GM21825 (cell line): ENCODE measurements around the gene ACADM.
A peak's percentile ranks its signal among the peaks of the same experiment; 100 is the strongest.
"Not testable (repeated sequence)": the region's sequence is repeated elsewhere in the genome, so short reads cannot be mapped to it uniquely, and the experiment has no call there.

Experiments used
- ATAC-seq: cut with Tn5 transposase; IDR thresholded peaks from one replicate; pipeline ENCODE4 v1.9.1; 2021; ENCODE audit warnings: mild to moderate bottlenecking, moderate library complexity; ENCODE audit not compliant: unreplicated experiment

ACADM gene

GRCh38 chr1:75724472-75725022 is at the start of gene ACADM:
ACADM (plus strand) TSS chr1:75724709; CDS start chr1:75724788, 79 bp downstream.
- peak; percentile 91 for ATAC-seq

- ATAC-seq: no peak
Observed at GRCh38 chr1:75677443-75677842, 47.1 kb upstream of the ACADM start.

- not testable (repeated sequence) for ATAC-seq
Observed at GRCh38 chr1:75677964-75678363, 46.5 kb upstream of the ACADM start.

- ATAC-seq: no peak
Observed at GRCh38 chr1:75690547-75690946, 34.0 kb upstream of the ACADM start.

GRCh38 chr1:75693551-75693950 is 31.0 kb upstream of the ACADM start:
- no peak for ATAC-seq

GRCh38 chr1:75696000-75696399 is 28.5 kb upstream of the ACADM start:
- ATAC-seq: no peak

- ATAC-seq: no peak
Observed at GRCh38 chr1:75707191-75707590, 17.3 kb upstream of the ACADM start.

- no peak for ATAC-seq
Observed at GRCh38 chr1:75708910-75709309, 15.6 kb upstream of the ACADM start.

- no peak for ATAC-seq
Observed at GRCh38 chr1:75710832-75711231, 13.7 kb upstream of the ACADM start.

GRCh38 chr1:75711846-75712245 is 12.7 kb upstream of the ACADM start:
- no peak for ATAC-seq

GRCh38 chr1:75712306-75712705 is 12.2 kb upstream of the ACADM start:
- no peak for ATAC-seq

- ATAC-seq: no peak
Observed at GRCh38 chr1:75719810-75720209, 4.7 kb upstream of the ACADM start.

GRCh38 chr1:75720325-75720724 is 4.2 kb upstream of the ACADM start:
- ATAC-seq: no peak

- no peak for ATAC-seq
Observed at GRCh38 chr1:75720820-75721219, 3.7 kb upstream of the ACADM start.

GRCh38 chr1:75722246-75722645 is 2.3 kb upstream of the ACADM start:
- ATAC-seq: not testable (repeated sequence)

GRCh38 chr1:75722966-75723365 is 1.5 kb upstream of the ACADM start:
- no peak for ATAC-seq

- peak; percentile 75 for ATAC-seq
Observed at GRCh38 chr1:75723989-75724471, 479 bp upstream of the ACADM start.

GRCh38 chr1:75725266-75725665 is 757 bp downstream of the ACADM start:
- no peak for ATAC-seq

GRCh38 chr1:75725861-75726361 is 1.4 kb downstream of the ACADM start:
- no peak for ATAC-seq

- no peak for ATAC-seq
Observed at GRCh38 chr1:75727571-75727970, 3.1 kb downstream of the ACADM start.

GRCh38 chr1:75730432-75730831 is 5.9 kb downstream of the ACADM start:
- ATAC-seq: no peak

- no peak for ATAC-seq
Observed at GRCh38 chr1:75731881-75732280, 7.4 kb downstream of the ACADM start.

GRCh38 chr1:75732703-75733102 is 8.2 kb downstream of the ACADM start:
- ATAC-seq: no peak
